Trophoblast cell (in vitro differentiated cells and primary cell): ENCODE results near the gene ENO1.
"Not testable (repeated sequence)": the region's sequence is repeated elsewhere in the genome, so short reads cannot be mapped to it uniquely, and the experiment has no call there.

ENCODE experiments used
- DNase-seq, 2 donors: peaks; one replicate each; pipeline ENCODE4 v3.0.0-alpha.2; 2016
- H2AFZ ChIP-seq: 2 replicates; pipeline ENCODE4 v1.6.1; 2013; ENCODE audit warnings: low read length, moderate library complexity, mild to moderate bottlenecking; ENCODE audit not compliant: insufficient read depth, poor library complexity
- H2AK5ac ChIP-seq: 2 replicates; pipeline ENCODE4 v1.6.1; 2013; ENCODE audit warnings: mild to moderate bottlenecking, low read length
- H2BK120ac ChIP-seq: 2 replicates; pipeline ENCODE4 v1.6.1; 2013; ENCODE audit warnings: low read length, mild to moderate bottlenecking, moderate library complexity; ENCODE audit not compliant: insufficient read depth, poor library complexity
- H2BK12ac ChIP-seq: 2 replicates; pipeline ENCODE4 v1.6.1; 2013; ENCODE audit warnings: mild to moderate bottlenecking, low read length, moderate library complexity
- H2BK5ac ChIP-seq: 2 replicates; pipeline ENCODE4 v1.6.1; 2013; ENCODE audit warnings: low read length, low read depth, moderate library complexity, mild to moderate bottlenecking; ENCODE audit not compliant: poor library complexity
- H3K14ac ChIP-seq: 2 replicates; pipeline ENCODE4 v1.6.1; 2013; ENCODE audit warnings: mild to moderate bottlenecking, low read length
- H3K18ac ChIP-seq: 2 replicates; pipeline ENCODE4 v1.6.1; 2013; ENCODE audit warnings: mild to moderate bottlenecking, low read length
- H3K23ac ChIP-seq: 2 replicates; pipeline ENCODE4 v1.6.1; 2013; ENCODE audit warnings: low read length
- H3K27ac ChIP-seq: 2 replicates; pipeline ENCODE4 v1.5.1; 2013; ENCODE audit warnings: low read depth, mild to moderate bottlenecking, inconsistent platforms, low read length, moderate library complexity
- H3K27me3 ChIP-seq: 2 replicates; pipeline ENCODE4 v1.6.1; 2013; ENCODE audit warnings: inconsistent platforms, mild to moderate bottlenecking, low read length, moderate library complexity; ENCODE audit not compliant: insufficient read depth
- H3K36me3 ChIP-seq, 2 experiments: 1 replicate in 1 of 2; 2 replicates in 1 of 2; pipeline ENCODE4 v1.6.1; 2013; ENCODE audit warnings: low read length in 2 of 2, mild to moderate bottlenecking in 2 of 2, moderate library complexity in 1 of 2; ENCODE audit not compliant: insufficient read depth in 2 of 2, control insufficient read depth in 1 of 2
- H3K4ac ChIP-seq: 2 replicates; pipeline ENCODE4 v1.6.1; 2013; ENCODE audit warnings: low read depth, mild to moderate bottlenecking, low read length, moderate library complexity
- H3K4me1 ChIP-seq, 2 experiments: 1 replicate in 1 of 2; 2 replicates in 1 of 2; pipeline ENCODE4 v1.6.1; 2013; ENCODE audit warnings: low read length in 2 of 2, mild to moderate bottlenecking in 2 of 2, moderate library complexity in 1 of 2; ENCODE audit not compliant: insufficient read depth in 2 of 2, control insufficient read depth in 1 of 2
- H3K4me2 ChIP-seq: 2 replicates; pipeline ENCODE4 v1.6.1; 2013; ENCODE audit warnings: inconsistent platforms, mild to moderate bottlenecking, low read length, moderate library complexity
- H3K4me3 ChIP-seq: 2 replicates; pipeline ENCODE4 v1.5.1; 2013; ENCODE audit warnings: mild to moderate bottlenecking, low read depth, low read length, inconsistent platforms
- H3K79me1 ChIP-seq: one replicate; pipeline ENCODE4 v1.6.1; 2013; ENCODE audit warnings: low read length
- H3K79me2 ChIP-seq: 2 replicates; pipeline ENCODE4 v1.6.1; 2013; ENCODE audit warnings: low read length, mild to moderate bottlenecking; ENCODE audit not compliant: control insufficient read depth, insufficient read depth, poor library complexity
- H3K9ac ChIP-seq: 2 replicates; pipeline ENCODE4 v1.6.1; 2013; ENCODE audit warnings: mild to moderate bottlenecking, low read length
- H3K9me3 ChIP-seq: 2 replicates; pipeline ENCODE4 v1.6.1; 2013; ENCODE audit warnings: low read depth, mild to moderate bottlenecking, control low read depth, inconsistent platforms, low read length; ENCODE audit not compliant: insufficient read depth
- H4K12ac ChIP-seq: 2 replicates; pipeline ENCODE4 v1.6.1; 2013; ENCODE audit warnings: low read depth, mild to moderate bottlenecking, low read length, moderate library complexity
- H4K8ac ChIP-seq: 2 replicates; pipeline ENCODE4 v1.6.1; 2013; ENCODE audit warnings: low read depth, mild to moderate bottlenecking, low read length, moderate library complexity
- H4K91ac ChIP-seq: one replicate; pipeline ENCODE4 v1.6.1; 2013; ENCODE audit warnings: low read depth, mild to moderate bottlenecking, low read length, moderate library complexity
- WGBS: extraction: QIAGEN DNeasy Blood & Tissue Kit; methylation state at CpG from one replicate; pipeline ENCODE4 v1.1.7; 2013; ENCODE audit warnings: missing lambda C conversion rate; ENCODE audit not compliant: insufficient read length, insufficient coverage; ENCODE audit errors: extremely low coverage; 5-methylcytosine and 5-hydroxymethylcytosine counted together

Gene ENO1

DNA sequence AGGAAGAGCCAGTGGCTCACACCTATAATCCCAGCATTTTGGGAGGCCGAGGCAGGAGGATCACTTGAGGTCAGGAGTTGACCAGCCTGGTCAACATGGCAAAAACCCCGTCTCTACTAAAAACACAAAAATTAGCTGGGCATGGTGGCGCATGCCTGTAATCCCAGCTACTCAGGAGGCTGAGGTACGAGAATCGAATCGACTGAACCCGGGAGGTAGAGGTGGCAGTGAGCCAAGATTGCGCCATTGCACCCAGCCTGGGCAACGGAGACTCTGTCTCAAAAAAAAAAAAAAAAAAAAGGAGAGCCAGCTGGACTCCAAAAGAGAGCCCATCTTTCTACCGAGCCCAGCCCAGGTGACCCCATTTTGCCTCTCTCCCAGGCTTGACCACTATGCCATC lies 47.8 kb downstream of the ENO1 start:
- H3K4me1 ChIP-seq, H3K79me1 ChIP-seq: not testable (repeated sequence)
- no CpG with 5 or more reads among the region's 10 CpGs for WGBS

GRCh38 chr1:8825985-8826481 lies 52.5 kb downstream of the ENO1 start:
- H3K9me3 ChIP-seq = no peaks in the 10 kb centered on the region
- no peak overlapping the region for H2BK5ac ChIP-seq
- H3K4me1 ChIP-seq = peaks cover 7 to 9% of the 10 kb centered on the region in 2 experiments
- H3K79me2 ChIP-seq = no peaks in the 10 kb centered on the region
- no peak overlapping the region for H4K8ac ChIP-seq
- no peak overlapping the region for H3K23ac ChIP-seq
- H3K14ac ChIP-seq = no peak overlapping the region
- H4K12ac ChIP-seq = no peak overlapping the region
- no peak overlapping the region for H2AFZ ChIP-seq
- H2BK120ac ChIP-seq = no peak overlapping the region
- H2AK5ac ChIP-seq = no peak overlapping the region
- H3K36me3 ChIP-seq = no peaks in the 10 kb centered on the region
- no peak overlapping the region for H3K18ac ChIP-seq
- no peak overlapping the region for H4K91ac ChIP-seq
- no peak overlapping the region for H3K4me3 ChIP-seq
- peak; percentile 3 to 51 for DNase-seq
- no peak overlapping the region for H3K4me2 ChIP-seq
- WGBS = no CpG with 5 or more reads among the region's 10 CpGs
- no peak overlapping the region for H3K27ac ChIP-seq
- H3K79me1 ChIP-seq = peaks cover 3% of the 10 kb centered on the region
- no peak overlapping the region for H3K4ac ChIP-seq
- no peak overlapping the region for H3K9ac ChIP-seq
- no peak overlapping the region for H2BK12ac ChIP-seq
- H3K27me3 ChIP-seq = no peaks in the 10 kb centered on the region

More for the DNA sequence above, 47.8 kb downstream of the ENO1 start:
- DNase-seq, H4K12ac ChIP-seq, H3K36me3 ChIP-seq, H4K8ac ChIP-seq, H3K14ac ChIP-seq, H4K91ac ChIP-seq, H3K9me3 ChIP-seq, H3K27me3 ChIP-seq, H3K4ac ChIP-seq, H2AFZ ChIP-seq, H3K18ac ChIP-seq, H3K4me2 ChIP-seq, H3K79me2 ChIP-seq, H2BK12ac ChIP-seq, H2BK120ac ChIP-seq, H3K9ac ChIP-seq, H3K27ac ChIP-seq, H3K23ac ChIP-seq, H3K4me3 ChIP-seq, H2AK5ac ChIP-seq, H2BK5ac ChIP-seq: not testable (repeated sequence)

DNA sequence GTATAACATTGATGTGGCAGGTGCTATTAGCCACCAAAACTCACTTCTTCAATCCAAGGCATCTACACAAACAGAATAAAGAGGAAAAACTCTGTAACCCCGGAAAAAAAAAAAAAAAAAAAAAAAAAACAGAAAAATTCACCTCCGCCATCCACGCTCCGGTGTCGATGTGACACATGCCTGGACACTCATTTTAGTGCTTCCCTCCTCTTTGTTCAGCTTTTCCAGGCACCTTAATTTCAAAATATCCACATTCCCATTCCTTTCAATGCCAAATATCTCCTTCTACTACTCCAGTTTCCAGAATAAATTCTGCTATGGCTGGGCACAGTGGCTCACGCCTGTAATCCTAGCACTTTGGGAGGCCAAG lies 55.2 kb downstream of the ENO1 start:
- no peak overlapping the region for H4K8ac ChIP-seq
- peaks cover 3% of the 10 kb centered on the region for H3K79me1 ChIP-seq
- peaks cover 4 to 9% of the 10 kb centered on the region in 2 experiments for H3K4me1 ChIP-seq
- no peak overlapping the region for H3K23ac ChIP-seq
- H3K4ac ChIP-seq = no peak overlapping the region
- H4K12ac ChIP-seq = no peak overlapping the region
- H3K9ac ChIP-seq = no peak overlapping the region
- WGBS = no CpG with 5 or more reads among the region's 6 CpGs
- no peak overlapping the region for H3K18ac ChIP-seq
- no peak overlapping the region for H2AK5ac ChIP-seq
- no peak overlapping the region for H3K4me3 ChIP-seq
- no peaks in the 10 kb centered on the region for H3K9me3 ChIP-seq
- H2AFZ ChIP-seq = no peak overlapping the region
- no peak for DNase-seq
- H3K4me2 ChIP-seq = no peak overlapping the region
- H2BK12ac ChIP-seq = no peak overlapping the region
- H3K36me3 ChIP-seq = no peaks in the 10 kb centered on the region
- no peak overlapping the region for H3K27ac ChIP-seq
- H2BK120ac ChIP-seq = no peak overlapping the region
- H3K79me2 ChIP-seq = no peaks in the 10 kb centered on the region
- no peak overlapping the region for H4K91ac ChIP-seq
- H2BK5ac ChIP-seq = no peak overlapping the region
- no peaks in the 10 kb centered on the region for H3K27me3 ChIP-seq
- no peak overlapping the region for H3K14ac ChIP-seq

GRCh38 chr1:8822373-8823294 lies 55.9 kb downstream of the ENO1 start:
- Histone ChIP-seq H3K9me3 (no peaks in the 10 kb centered on the region), H2BK120ac (no peak overlapping the region), H3K79me2 (peaks cover 2% of the 10 kb centered on the region), H3K23ac (no peak overlapping the region), H2BK12ac (peak overlapping the region; percentile 99), H3K27me3 (no peaks in the 10 kb centered on the region), H3K36me3 (no peaks in the 10 kb centered on the region), H3K4me3 (no peak overlapping the region), H3K4me1 (peaks cover 4 to 9% of the 10 kb centered on the region in 2 experiments), H2AFZ (no peak overlapping the region), H3K4me2 (no peak overlapping the region), H3K27ac (no peak overlapping the region), H2AK5ac (no peak overlapping the region), H2BK5ac (no peak overlapping the region), H3K4ac (no peak overlapping the region), H4K91ac (peak overlapping the region; percentile 76), H3K14ac (no peak overlapping the region), H4K8ac (no peak overlapping the region), H3K18ac (no peak overlapping the region), H3K79me1 (peaks cover 7% of the 10 kb centered on the region), H4K12ac (no peak overlapping the region), H3K9ac (no peak overlapping the region)
- no CpG with 5 or more reads among the region's 10 CpGs for WGBS
- peak in 1 of 2 donors; percentile 15 for DNase-seq
